PC-3 (cell line): ENCODE measurements around the gene ZNF22.

Experiments
- CTCF ChIP-seq: fragments of 300-600 bp; sonication (generic); conservative IDR thresholded peaks from 2 replicates; pipeline ENCODE4 v1.5.1; 2017; ENCODE audit warnings: antibody characterized with exemption, low read depth, mild to moderate bottlenecking, low read length
- EZH2 ChIP-seq: fragments of 300-600 bp; sonication (generic); IDR thresholded peaks from one replicate; pipeline ENCODE4 v1.6.1; 2017; ENCODE audit warnings: antibody characterized with exemption, mild to moderate bottlenecking, low read length; ENCODE audit not compliant: unreplicated experiment

- TF ChIP-seq EZH2 = no peak
- no peak for TF ChIP-seq CTCF
Measured at GRCh38 chr10:44991571-44991970, 9.2 kb upstream of the ZNF22 start.
